Measurements from ENCODE around the gene NCMAP. TPM values are rescaled to one million over a fixed set of nuclear protein-coding genes. Genes with fewer than 3 reads are reported as not detected.
A peak's percentile ranks its signal among the peaks of the same experiment; 100 is the strongest.

Gene NCMAP
- total and polyA plus RNA-seq, 2 donors (not counting 1 experiment from before 2014, with no cell fraction given): not detected

DNA sequence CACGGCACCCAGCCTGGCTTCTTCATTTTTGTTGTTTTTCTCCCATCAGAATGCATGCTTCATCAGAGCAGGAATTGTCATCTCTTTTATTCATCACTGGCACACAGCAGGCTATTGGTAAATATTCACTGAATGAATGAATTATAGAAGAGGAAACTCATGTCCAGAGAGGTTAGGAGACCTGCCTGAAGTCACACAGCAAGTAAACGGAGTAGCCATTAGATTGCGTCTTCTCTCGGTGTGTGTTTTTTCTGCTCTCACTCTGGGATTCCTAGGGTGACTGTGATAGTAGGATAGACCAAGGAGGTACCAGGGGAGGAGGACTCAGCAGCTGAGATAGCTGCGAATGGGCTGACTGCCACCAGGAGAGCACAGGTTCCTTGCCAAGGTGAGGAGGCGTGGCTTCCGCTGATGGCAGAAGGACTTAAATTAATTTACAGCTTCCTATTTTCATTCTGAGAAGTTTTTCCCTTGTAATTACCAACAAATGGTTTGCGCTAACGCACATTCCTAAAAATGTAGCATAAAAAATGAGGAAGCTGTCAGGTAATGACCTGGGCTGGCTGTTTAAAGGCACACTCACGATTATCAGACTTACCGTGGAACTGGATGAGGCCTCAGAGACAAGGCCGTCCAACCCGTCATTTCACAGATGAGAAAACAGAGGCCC is 4.5 kb upstream of the NCMAP start:
- no peak overlapping the region for H2AFZ ChIP-seq (ENCODE audit: low read length)
- H3K4me1 ChIP-seq (ENCODE audit: control insufficient read depth, extremely low read depth, insufficient read depth, low read length): no peaks in the 10 kb centered on the region
- peaks cover 19% of the 10 kb centered on the region for H3K27me3 ChIP-seq (ENCODE audit: control insufficient read depth, insufficient read depth, low read length)
- TF ChIP-seq EZH2 (IDR thresholded peaks at IDR 0.05; ENCODE audit: low read length, missing control alignments): no peak
- no peak for TF ChIP-seq CTCF (conservative IDR thresholded peaks at IDR 0.05 in 1 of 2, IDR thresholded peaks at IDR 0.05 in 1 of 2; ENCODE audit: low read depth in 1 of 2, low read length in 2 of 2)
- H3K36me3 ChIP-seq (ENCODE audit: control insufficient read depth, insufficient read depth, low read length): no peaks in the 10 kb centered on the region
- H3K9me3 ChIP-seq (ENCODE audit: control insufficient read depth, insufficient read depth, low read depth, low read length): no peaks in the 10 kb centered on the region
- no peaks in the 10 kb centered on the region for H3K79me2 ChIP-seq (ENCODE audit: control insufficient read depth, insufficient read depth, low read length)
- H3K4me3 ChIP-seq (replicated peaks in 1 of 4; ENCODE audit: control extremely low read depth in 1 of 4, insufficient read depth in 1 of 4, low read depth in 3 of 4, low read length in 4 of 4): no peak overlapping the region
- no peak overlapping the region for H3K4me2 ChIP-seq (ENCODE audit: extremely low read depth, insufficient read depth, low read length)
- H3K27ac ChIP-seq (ENCODE audit: insufficient read depth, low read length): no peak overlapping the region
- no peak overlapping the region for H3K9ac ChIP-seq (ENCODE audit: insufficient read depth, low read length)
- DNase-seq (ENCODE audit: low read depth in 2 of 2): no peak
- no peaks in the 10 kb centered on the region for H4K20me1 ChIP-seq (ENCODE audit: control insufficient read depth, extremely low read depth, insufficient read depth, low read length)

- H3K4me2 ChIP-seq (ENCODE audit: extremely low read depth, insufficient read depth, low read length): no peak overlapping the region
- DNase-seq (ENCODE audit: low read depth in 2 of 2): peak; percentile 14 to 28
- H4K20me1 ChIP-seq (ENCODE audit: control insufficient read depth, extremely low read depth, insufficient read depth, low read length): no peaks in the 10 kb centered on the region
- no peak overlapping the region for H2AFZ ChIP-seq (ENCODE audit: low read length)
- TF ChIP-seq EZH2 (IDR thresholded peaks at IDR 0.05; ENCODE audit: low read length, missing control alignments): no peak
- no peak for TF ChIP-seq CTCF (conservative IDR thresholded peaks at IDR 0.05 in 1 of 2, IDR thresholded peaks at IDR 0.05 in 1 of 2; ENCODE audit: low read depth in 1 of 2, low read length in 2 of 2)
- H3K27ac ChIP-seq (ENCODE audit: insufficient read depth, low read length): no peak overlapping the region
- H3K36me3 ChIP-seq (ENCODE audit: control insufficient read depth, insufficient read depth, low read length): no peaks in the 10 kb centered on the region
- H3K4me1 ChIP-seq (ENCODE audit: control insufficient read depth, extremely low read depth, insufficient read depth, low read length): no peaks in the 10 kb centered on the region
- H3K27me3 ChIP-seq (ENCODE audit: control insufficient read depth, insufficient read depth, low read length): peaks cover 22% of the 10 kb centered on the region
- H3K9ac ChIP-seq (ENCODE audit: insufficient read depth, low read length): no peak overlapping the region
- no peaks in the 10 kb centered on the region for H3K79me2 ChIP-seq (ENCODE audit: control insufficient read depth, insufficient read depth, low read length)
- H3K9me3 ChIP-seq (ENCODE audit: control insufficient read depth, insufficient read depth, low read depth, low read length): no peaks in the 10 kb centered on the region
- no peak overlapping the region for H3K4me3 ChIP-seq (replicated peaks in 1 of 4; ENCODE audit: control extremely low read depth in 1 of 4, insufficient read depth in 1 of 4, low read depth in 3 of 4, low read length in 4 of 4)
Observed at GRCh38 chr1:24551960-24552571, 3.8 kb upstream of the NCMAP start.

GRCh38 chr1:24553931-24554330 is 2.0 kb upstream of the NCMAP start:
- Histone ChIP-seq H2AFZ (ENCODE audit: low read length) (no peak overlapping the region), H3K27me3 (ENCODE audit: control insufficient read depth, insufficient read depth, low read length) (peaks cover 23% of the 10 kb centered on the region), H3K4me2 (ENCODE audit: extremely low read depth, insufficient read depth, low read length) (no peak overlapping the region), H3K4me1 (ENCODE audit: control insufficient read depth, extremely low read depth, insufficient read depth, low read length) (no peaks in the 10 kb centered on the region), H3K9me3 (ENCODE audit: control insufficient read depth, insufficient read depth, low read depth, low read length) (no peaks in the 10 kb centered on the region), H3K79me2 (ENCODE audit: control insufficient read depth, insufficient read depth, low read length) (no peaks in the 10 kb centered on the region), H3K4me3 (replicated peaks in 1 of 4; ENCODE audit: control extremely low read depth in 1 of 4, insufficient read depth in 1 of 4, low read depth in 3 of 4, low read length in 4 of 4) (no peak overlapping the region), H4K20me1 (ENCODE audit: control insufficient read depth, extremely low read depth, insufficient read depth, low read length) (no peaks in the 10 kb centered on the region), H3K27ac (ENCODE audit: insufficient read depth, low read length) (no peak overlapping the region), H3K36me3 (ENCODE audit: control insufficient read depth, insufficient read depth, low read length) (no peaks in the 10 kb centered on the region), H3K9ac (ENCODE audit: insufficient read depth, low read length) (no peak overlapping the region)
- DNase-seq (ENCODE audit: low read depth in 2 of 2): no peak
- TF ChIP-seq EZH2 (IDR thresholded peaks at IDR 0.05; ENCODE audit: low read length, missing control alignments) (no peak), CTCF (conservative IDR thresholded peaks at IDR 0.05 in 1 of 2, IDR thresholded peaks at IDR 0.05 in 1 of 2; ENCODE audit: low read depth in 1 of 2, low read length in 2 of 2) (no peak)

Data from fibroblast of lung (primary cell).